HG02885 (cell line): ENCODE results near the gene TRMT112.
A peak's percentile ranks its signal among the peaks of the same experiment; 100 is the strongest.
"Not testable (repeated sequence)": the region's sequence is repeated elsewhere in the genome, so short reads cannot be mapped to it uniquely, and the experiment has no call there.

Experiments used
- ATAC-seq: cut with Tn5 transposase; IDR thresholded peaks from one replicate; pipeline ENCODE4 v1.9.1; 2021; ENCODE audit warnings: mild to moderate bottlenecking; ENCODE audit not compliant: unreplicated experiment, poor library complexity

Gene TRMT112

GRCh38 chr11:64314805-64315561, 2.4 kb downstream of the TRMT112 start:
- no peak for ATAC-seq

GRCh38 chr11:64314146-64314804, 3.1 kb downstream of the TRMT112 start:
- ATAC-seq = no peak

- no peak for ATAC-seq
Measured at GRCh38 chr11:64313491-64314145, 3.7 kb downstream of the TRMT112 start.

- ATAC-seq = no peak
Measured at GRCh38 chr11:64312947-64313346, 4.4 kb downstream of the TRMT112 start.

GRCh38 chr11:64307795-64308194, 9.6 kb downstream of the TRMT112 start:
- ATAC-seq = not testable (repeated sequence)

- no peak for ATAC-seq
Measured at GRCh38 chr11:64306876-64307622, 10.3 kb downstream of the TRMT112 start.

GRCh38 chr11:64306563-64306875, 10.8 kb downstream of the TRMT112 start:
- ATAC-seq = no peak

GRCh38 chr11:64305691-64306562, 11.4 kb downstream of the TRMT112 start:
- ATAC-seq = peak; percentile 21

GRCh38 chr11:64305075-64305690, 12.2 kb downstream of the TRMT112 start, which contains the start of gene ESRRA:
Gene ESRRA, plus strand, starts transcription at chr11:64305524. Its CDS starts 1,656 bp downstream, at chr11:64307180.
- ATAC-seq = peak; percentile 73

- ATAC-seq = peak; percentile 33
Measured at GRCh38 chr11:64304316-64305072, 12.9 kb downstream of the TRMT112 start.

- ATAC-seq = no peak
Measured at GRCh38 chr11:64304032-64304315, 13.4 kb downstream of the TRMT112 start.

GRCh38 chr11:64303109-64304031, 14.0 kb downstream of the TRMT112 start:
- no peak for ATAC-seq

GRCh38 chr11:64299847-64300648, 17.3 kb downstream of the TRMT112 start, which contains the start of gene CATSPERZ:
Gene CATSPERZ, plus strand, starts transcription at chr11:64300358. Its CDS starts 53 bp downstream, at chr11:64300411.
- ATAC-seq = no peak

- ATAC-seq = no peak
Measured at GRCh38 chr11:64298966-64299846, 18.2 kb downstream of the TRMT112 start.

GRCh38 chr11:64297699-64298358, 19.5 kb downstream of the TRMT112 start:
- ATAC-seq = no peak
